HG03575 (cell line): ENCODE results near the gene ANXA9.

Experiments used
- ATAC-seq: cut with Tn5 transposase; IDR thresholded peaks from one replicate; pipeline ENCODE4 v1.9.1; 2021; ENCODE audit not compliant: unreplicated experiment, insufficient number of reproducible peaks, low FRiP score; ENCODE audit errors: extremely low read depth

Gene ANXA9

DNA sequence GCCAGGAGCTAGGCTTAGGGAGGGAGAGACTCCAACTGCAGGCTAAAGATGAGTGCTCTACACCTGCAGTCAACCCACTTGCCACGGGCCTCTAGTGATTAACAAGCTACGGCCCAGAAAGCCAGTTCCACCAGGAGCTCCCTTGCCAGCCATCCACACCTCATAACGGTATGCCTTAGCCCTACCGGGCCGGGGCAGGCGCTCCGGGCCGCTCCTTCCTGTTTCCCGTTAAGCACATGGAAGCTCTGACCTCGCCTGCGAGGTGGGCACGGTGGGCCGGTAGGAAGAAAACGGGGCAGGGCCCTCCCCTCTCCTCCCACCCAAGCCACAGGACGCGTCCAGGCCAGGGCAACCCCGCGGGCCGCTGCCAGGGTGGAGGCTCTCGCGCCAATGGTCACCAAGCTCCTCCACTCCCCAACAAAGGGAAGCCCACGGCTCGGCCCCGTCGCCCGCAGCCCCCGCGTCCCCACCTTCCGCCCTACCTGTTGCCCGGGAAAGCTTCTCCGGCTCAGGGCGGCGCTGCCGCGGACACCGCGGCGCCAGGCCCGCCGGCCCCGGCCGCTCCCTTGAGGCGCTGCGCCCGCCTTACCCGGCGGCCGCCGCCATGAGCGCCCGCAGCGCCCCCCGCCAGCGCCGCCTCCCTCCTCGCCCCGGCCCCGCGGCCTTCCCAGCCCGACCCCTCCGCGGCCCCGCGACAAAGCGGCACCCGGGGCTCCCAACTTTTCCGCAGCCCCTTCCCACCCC lies 8.1 kb upstream of the ANXA9 start:
- ATAC-seq: no peak

DNA sequence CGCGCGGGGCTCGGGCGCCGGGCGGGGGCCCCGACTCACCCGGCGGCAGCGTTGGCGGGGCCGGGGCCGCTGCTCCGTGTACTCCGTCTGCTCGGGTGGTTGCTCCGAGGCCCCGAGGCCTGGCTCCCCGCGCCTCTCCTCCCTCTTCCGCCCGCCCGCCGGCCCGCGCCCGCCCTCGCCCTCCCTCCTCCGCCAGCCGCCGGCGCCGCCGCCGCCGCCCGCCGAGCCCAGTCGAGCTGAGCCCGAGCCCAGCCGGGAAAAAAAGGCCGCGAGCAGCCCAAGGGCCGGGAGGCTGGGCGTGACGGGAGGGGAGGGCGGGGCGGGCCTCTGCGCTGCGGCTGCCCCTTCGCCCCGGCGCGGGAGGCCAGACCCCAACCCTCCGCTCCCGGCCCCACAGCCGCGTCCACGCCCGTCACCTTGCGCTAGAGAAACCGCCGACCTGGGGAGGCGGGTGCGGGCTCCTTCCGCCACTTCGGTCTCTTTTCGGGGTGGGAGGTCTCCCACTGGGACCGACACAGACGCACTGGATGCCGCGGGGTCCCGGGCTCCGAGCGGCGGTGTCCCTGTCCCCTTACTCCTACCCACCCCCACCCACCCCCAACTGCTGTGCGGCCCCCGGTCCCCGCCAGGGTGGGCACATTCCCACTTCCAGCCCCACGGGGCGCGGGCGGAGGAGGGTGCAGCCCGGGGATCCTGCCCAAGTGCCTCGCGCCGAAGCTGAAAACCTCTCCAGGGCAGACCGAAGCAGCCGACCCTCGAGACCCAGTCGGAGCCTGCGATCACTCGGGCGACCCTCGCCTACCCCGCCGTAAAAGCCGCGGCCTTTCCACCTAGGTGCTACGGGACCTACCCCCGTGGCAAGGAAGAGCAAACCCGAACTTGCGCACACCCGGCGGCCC lies 7.3 kb upstream of the ANXA9 start, which contains the start of gene CERS2:
TSS of gene CERS2 (minus strand) at position 256 of the 899 bp plus-strand sequence. CDS start 5,745 bp downstream, outside the sequence.
- ATAC-seq: no peak

DNA sequence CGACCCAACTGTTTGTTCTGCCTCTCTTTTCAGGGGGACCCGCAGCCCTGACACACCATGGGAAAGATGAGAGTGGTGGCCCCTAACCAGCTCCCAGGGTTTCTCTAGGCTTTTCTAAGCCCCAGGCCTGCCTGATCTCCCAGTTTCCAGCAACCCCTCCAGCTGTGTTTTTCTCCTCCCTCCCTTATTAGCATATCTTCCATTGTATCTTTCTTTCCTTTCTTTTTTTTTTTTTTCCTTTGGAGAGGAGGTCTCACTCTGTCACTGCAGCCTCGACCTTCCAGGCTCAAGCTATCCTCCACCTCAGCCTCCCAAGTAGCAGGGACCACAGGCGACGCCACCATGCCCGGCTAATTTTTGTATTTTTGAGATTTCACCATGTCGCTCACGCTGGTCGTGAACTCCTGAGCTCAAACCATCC lies 5.7 kb upstream of the ANXA9 start:
- ATAC-seq: no peak

DNA sequence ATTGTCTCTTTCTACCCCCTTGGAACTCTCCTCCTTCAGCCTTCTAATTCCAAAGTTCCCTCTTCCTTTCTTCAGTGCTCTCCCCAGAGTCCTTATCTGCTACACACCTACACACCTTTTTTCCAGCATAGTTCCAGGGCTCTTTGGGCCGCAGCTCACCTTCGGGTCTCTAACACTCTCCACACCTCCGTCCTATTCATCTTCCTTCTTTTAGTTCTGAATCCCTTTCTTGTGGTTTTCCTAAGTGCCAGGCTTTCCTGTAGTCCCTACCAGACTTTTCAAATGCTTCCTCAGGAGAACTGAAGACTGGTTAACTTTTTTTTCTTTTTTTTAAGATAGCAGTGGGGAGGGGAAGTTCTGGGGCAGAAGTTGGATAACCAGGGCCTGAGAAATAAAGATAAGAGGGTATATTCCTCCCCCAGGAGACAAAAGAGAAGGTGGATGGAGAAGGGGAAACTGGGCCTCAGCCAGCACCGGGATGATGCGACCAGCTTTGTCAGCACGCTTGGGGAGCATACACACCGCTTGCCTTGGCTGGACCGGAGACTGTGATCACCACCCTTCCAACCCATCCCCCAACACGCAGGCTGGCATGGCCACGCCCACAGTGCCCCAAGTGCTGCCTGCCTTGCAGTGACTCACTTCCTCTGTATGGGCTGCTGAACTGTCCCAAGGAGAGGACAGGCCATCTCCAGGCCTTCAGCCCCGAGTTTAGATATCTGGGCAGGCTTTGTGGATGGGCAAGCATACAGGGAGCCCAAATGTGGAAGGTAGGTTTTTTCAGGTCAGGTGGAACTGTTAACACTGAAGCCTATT lies 5.0 kb upstream of the ANXA9 start:
- no peak for ATAC-seq

DNA sequence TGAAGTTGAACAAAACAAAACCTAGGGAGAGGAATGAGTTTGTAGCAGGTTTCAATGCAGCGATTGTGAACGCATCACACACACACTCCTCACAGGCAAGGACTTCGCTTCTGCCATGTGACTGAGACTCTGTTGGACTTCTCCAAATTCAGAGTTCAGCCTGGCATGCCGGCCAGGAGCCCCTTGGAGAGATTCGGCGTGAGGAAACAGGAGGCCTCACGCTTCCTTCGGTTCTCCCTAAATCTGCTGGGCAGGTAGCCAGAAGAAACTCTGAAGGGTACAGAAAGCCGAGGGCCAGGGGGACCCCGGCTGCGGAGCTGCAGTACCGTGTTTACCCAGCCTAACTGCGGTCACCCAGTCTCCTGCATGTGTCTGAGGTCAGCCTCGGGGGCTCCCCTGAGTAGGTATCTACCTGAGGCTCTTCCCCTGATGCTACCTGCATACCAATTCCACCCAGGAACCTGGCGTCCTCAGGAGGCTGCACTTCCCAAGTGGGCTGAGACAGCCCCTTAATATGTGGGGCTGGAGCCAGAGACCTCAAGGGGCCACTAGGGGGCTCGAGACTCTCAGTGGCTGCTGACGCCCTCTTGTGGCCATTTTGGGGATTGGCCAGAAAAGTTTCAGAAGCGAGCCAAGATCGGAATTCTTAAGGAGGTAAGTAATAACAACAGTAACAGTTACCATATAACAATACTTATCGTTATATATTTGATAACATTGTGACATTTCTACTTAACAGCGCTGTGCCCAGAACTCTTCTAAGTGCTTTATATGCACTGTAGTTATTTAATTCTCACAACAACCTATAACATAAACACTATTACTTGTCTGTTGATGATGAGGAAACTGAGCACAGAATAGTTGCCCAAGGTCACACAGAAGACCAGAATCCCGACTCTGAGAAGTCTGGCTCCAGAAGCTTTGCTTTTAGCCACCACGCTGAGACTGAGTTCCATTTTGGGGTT lies 2.7 kb upstream of the ANXA9 start:
- no peak for ATAC-seq

DNA sequence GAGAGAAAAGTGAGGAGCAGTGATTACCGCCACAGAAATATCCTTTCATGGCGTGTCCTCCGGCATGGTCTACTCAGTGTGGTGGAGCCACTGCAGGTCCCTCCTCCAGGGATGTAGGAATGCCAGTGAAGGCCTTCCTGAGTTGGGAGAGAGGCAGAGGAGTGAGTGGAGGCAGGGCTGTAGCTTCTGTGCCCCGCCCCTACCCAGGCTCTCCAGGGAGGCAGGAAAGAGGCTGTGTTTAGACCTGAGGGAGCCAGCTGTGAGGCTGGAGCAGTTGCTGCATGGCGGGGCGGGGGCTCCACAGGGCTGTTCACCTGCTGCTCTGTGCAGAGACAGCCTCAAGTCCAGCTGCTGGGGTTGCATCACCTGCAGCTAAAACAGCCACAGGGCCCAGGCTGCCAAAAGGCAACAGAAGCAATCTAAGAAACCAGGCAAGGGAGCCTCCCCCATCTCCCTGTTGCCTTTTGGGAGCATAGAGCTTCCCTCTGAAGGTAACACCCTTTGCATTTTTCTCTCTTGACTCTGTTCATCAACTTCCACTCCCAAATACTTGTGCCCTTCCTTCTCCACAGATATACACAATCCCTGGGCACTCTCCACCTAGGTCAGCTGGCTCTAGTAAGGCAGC lies 801 bp upstream of the ANXA9 start:
- ATAC-seq: no peak

DNA sequence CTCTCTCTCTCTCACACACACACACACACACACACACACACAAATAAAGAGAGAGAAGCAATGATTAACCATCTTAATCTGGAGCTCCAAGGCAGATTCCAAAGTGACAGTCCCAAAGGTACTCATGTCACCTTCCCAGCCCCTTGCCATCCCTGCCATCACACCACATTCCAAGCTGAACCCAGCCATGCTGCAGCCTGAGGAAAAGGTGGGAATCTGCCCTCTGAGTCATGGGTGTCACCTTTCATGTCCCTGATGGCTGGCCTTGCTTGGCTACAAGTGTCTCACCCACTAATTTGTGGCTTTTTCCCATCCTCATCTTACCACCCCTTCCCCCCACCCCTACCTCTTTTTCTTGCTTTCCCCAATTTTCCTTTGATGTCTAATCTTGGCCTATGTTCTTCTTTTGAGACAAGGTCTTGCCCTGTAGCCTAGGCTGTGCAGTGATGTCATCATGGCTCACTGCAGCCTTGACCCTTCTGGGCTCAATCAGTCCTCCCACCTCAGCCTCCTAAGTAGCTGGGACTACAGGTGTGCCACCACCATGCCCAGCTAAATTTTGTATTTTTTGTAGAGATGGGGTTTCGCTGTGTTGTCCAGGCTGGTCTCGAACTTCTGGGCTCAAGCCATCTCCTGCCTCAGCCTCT lies 3.2 kb downstream of the ANXA9 start:
- ATAC-seq: no peak

DNA sequence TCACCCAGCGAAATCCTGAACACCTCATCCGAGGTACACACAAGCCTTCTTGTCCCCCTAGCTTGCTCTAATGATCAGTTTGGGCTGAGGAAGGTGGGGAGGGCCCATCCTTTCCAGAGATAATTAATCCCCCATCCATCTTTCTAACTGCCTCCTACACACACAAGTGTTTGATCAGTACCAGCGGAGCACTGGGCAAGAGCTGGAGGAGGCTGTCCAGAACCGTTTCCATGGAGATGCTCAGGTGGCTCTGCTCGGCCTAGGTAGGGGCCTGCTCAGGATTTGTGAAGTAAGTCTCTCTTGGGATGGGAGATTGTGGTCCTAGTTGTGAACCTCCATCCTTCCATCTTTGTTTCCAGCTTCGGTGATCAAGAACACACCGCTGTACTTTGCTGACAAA lies 5.8 kb downstream of the ANXA9 start:
- ATAC-seq: no peak

DNA sequence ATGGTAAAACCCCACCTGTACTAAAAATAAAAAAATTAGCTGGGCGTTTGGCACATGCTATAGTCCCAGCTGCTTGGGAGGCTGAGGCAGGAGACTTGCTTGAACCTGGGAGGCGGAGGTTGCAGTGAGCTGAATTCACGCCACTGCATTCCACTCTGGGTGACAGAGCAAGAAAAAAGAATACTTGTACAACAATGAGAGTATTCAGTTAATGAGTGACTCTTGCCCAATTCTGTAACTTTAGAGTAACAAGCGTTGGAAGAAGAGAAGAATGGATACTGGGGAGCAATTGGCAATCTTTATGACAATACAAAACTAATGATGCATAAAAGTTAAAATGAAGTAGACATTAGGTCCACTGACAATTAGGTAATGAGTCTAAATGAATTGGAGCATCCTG lies 10.5 kb downstream of the ANXA9 start:
- no peak for ATAC-seq

DNA sequence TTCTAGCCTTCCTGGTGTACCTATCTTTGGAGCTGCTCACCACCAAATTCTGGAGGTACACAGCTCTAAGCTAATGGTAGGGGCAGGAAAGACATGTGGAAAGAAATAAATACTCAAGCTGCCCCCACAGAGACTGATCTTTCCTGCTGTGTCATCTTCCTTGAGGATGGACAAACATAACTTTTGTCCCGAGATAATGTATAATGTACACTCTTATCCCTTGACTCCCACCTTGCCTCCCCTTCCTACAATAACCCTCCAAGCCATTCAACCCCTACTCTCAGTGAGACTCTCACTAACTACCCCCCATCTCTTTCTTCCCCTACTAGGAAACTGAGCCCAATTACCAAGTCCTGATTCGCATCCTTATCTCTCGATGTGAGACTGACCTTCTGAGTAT lies 12.2 kb downstream of the ANXA9 start:
- ATAC-seq: no peak

DNA sequence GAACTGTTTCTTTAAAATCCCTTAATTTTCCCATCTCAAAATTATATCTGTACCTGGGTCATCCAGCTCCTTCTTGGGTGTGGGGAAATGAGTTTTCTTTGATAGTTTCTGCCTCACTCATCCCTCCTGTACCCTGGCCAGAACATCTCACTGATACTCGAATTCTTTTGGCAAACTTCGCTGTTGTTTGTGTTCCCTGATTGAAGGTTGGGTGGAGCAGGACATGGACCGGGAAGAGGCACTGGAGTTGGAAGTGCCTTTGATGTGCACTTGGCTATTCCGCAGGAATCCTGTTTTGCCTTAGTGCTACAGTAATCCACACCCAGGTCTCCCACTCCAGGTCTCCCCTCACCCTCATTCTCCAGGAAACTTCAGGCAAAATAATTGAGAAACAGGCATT lies 13.4 kb downstream of the ANXA9 start:
- ATAC-seq: no peak

DNA sequence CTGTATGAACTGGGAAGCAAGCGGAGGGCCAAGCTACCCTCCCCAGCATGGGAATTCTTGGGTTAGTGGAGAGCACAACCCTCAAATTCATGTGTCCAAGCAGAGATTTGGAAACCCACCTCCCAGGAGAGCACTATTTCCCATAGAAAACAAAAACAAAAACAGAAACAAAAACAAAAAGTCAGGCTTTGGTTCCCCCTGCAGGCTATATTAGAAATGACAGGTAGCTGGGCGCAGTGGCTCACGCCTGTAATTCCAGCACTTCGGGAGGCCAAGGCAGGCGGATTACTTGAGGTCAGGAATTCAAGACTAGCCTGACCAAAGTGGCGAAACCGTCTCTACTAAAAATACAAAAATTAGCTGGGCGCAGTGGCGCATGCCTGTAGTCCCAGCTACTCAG lies 13.8 kb downstream of the ANXA9 start:
- ATAC-seq: no peak

DNA sequence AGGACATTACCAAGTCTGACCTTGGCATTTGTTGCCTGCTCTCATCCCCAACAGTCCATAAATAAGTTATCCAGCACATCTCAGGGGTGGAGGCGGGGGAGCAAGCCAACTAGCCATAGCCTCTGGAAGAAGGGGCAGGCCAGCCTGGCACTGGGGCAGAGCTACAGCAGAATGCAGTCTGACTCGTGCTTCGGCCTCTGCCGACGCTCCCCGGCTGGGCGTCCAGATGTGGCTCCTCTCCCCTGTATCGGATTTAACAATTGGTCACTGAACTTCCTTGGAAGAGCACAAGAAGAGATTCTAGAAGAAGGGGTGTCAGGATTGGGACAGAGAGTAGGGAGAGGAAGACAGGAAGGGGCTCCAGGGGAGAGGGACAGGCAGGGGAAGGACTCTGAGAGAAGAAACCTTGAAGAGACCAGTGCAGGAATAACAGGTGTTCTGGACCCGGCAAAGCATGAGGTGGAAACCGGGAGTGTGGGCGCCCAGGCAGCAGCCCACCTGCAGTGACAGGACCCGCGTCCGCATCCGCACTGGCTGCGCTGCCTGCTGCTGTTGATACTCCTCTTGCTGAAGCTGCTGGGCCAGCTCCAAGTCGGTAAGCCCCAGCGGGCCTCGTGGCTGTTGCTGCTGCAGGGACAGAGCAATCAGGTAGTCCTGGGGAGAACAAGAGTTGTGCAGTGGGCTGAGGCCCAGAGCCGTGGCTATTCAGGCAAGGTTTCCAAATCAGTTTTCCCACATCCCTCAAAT lies 15.2 kb downstream of the ANXA9 start:
- no peak for ATAC-seq

DNA sequence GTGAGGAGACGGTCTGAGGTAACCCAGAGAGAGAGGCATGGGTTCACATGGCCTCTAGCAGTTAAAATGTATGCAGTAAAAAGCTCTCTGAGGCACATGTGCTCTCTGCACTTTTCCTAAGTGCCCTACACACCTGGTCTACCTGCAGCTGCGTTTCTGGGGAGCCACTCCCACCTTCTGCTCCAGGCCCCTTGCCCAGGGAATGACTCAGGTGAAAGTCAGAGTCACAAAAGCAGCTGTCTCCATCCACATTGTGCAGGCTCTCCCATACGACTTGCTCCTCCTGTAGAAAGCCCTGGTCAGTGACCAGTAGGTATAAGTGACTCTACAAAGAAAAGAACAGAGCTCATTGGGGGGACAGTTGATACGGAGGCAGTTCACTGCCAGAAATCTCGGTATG lies 15.9 kb downstream of the ANXA9 start:
- ATAC-seq: no peak

DNA sequence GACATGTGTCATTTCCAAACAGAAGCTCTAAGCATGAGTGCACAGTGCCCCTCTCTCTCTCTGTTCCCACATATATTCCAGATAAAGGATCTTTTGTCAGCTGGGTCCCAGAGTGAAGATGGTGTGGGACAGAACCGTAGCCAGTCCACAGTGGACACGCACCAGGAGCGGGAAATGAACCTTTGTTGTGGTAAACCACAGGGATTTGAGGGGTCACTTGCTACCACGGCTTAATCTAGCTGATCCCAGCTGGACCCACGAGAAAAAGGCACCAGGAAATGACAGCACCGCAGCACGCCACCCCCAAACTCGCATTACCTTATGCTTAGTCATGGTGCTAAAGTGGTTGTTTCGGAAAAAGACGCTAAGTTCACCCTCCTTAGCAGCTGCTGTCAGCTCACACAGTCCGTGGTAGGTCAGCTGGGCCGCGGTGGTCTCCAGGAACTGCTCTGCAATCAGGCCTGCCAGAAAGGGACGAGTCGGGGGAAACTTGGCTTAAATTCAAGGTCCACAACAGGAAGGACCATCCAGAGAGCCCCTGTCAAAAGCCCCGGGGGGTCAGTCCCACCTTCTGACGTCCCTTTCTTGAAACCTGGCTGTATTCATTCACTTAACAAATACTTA lies 17.1 kb downstream of the ANXA9 start:
- no peak for ATAC-seq

DNA sequence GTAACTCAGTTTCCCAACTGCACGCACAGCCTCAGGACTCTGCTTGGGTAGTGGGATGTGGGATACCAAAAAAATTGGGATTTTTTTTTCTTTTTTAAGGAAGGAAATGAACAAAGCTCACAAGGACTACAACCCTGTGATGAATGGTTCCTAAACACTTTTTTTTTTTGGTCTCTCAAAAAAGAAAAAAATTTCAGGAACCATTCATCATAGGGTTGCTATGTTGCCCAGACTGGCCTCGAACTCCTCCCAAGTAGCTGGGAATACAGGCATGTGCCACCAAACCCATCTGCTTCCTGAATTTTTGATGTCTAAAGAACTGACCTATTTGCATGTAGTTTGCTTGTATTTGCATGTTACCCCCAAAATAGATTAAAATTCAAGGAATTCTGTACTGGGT lies 17.8 kb downstream of the ANXA9 start:
- ATAC-seq: no peak
